Hepatic stellate cell (primary cell): ENCODE measurements around the gene PSMF1.

Source experiments
- DNase-seq: peaks from one replicate; pipeline ENCODE4 v3.0.0; 2011; ENCODE audit warnings: low spot score

The PSMF1 gene, protein sequence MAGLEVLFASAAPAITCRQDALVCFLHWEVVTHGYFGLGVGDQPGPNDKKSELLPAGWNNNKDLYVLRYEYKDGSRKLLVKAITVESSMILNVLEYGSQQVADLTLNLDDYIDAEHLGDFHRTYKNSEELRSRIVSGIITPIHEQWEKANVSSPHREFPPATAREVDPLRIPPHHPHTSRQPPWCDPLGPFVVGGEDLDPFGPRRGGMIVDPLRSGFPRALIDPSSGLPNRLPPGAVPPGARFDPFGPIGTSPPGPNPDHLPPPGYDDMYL

GRCh38 chr20:1118336-1119127, at the start of gene PSMF1:
TSS of gene PSMF1 (plus strand) at chr20:1118602. CDS start at chr20:1118774, 172 bp downstream.
- DNase-seq, result peak; percentile 88

- DNase-seq, result no peak
Observed at GRCh38 chr20:1072258-1072657, 46.1 kb upstream of the PSMF1 start.

DNA sequence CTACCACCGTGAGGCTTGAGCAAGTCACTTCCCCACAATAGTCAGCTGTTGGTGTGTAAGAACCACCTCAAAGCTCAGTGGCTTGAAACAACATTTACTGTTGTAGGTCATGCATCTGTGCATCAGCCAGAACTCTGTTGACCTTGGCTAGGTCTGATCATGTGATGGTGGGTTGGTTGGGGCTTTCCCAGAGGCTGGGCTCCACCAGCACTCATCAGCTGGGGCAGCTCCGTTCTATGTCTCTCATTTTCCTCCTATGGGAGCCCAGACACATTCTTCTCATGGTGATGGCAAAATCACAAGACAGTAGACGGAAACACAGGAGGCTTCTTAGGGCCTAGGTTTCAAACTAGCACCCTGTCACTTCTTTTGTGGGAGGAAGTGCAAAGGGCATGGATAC, 42.8 kb upstream of the PSMF1 start:
- no peak for DNase-seq

GRCh38 chr20:1081891-1082290, 36.5 kb upstream of the PSMF1 start:
- no peak for DNase-seq

GRCh38 chr20:1083431-1084080, 34.8 kb upstream of the PSMF1 start:
- DNase-seq, result no peak

DNA sequence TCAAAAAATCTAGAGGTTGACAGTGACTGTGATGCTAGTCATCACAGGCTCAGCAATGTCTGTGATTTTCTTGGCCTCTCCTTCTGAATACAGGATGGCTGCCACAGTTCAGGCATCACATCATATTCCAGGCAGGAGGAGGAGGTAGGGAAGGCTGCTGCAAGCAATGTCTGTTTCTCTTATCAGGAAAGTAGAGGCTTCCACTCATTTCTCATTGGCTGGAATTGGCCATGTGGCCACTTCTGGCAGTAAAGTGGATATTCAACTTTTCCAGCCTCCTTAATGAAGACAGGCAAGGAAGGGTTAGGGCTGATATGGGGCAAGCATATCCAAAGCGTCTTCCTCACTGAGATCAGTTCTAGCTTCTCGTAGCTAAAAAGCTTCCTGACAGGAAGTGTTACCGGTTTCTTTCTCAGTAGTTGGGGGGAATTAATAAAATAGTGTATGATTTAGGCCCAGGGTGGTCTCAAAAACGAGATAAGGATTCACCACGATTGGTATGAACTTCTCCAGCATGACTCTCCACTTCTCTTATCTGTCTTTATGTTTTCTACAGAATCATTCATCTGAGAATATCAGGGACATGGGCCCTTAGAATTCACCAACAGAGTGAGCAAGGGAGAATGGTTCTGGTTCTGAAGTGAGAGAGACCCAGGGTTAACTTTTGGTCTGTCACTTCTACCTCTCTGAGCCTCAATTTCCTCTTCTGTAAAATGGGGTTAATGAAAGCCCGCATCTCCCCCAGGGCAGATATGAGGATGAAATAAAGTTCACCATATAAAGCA, 32.7 kb upstream of the PSMF1 start:
- DNase-seq, result no peak

DNA sequence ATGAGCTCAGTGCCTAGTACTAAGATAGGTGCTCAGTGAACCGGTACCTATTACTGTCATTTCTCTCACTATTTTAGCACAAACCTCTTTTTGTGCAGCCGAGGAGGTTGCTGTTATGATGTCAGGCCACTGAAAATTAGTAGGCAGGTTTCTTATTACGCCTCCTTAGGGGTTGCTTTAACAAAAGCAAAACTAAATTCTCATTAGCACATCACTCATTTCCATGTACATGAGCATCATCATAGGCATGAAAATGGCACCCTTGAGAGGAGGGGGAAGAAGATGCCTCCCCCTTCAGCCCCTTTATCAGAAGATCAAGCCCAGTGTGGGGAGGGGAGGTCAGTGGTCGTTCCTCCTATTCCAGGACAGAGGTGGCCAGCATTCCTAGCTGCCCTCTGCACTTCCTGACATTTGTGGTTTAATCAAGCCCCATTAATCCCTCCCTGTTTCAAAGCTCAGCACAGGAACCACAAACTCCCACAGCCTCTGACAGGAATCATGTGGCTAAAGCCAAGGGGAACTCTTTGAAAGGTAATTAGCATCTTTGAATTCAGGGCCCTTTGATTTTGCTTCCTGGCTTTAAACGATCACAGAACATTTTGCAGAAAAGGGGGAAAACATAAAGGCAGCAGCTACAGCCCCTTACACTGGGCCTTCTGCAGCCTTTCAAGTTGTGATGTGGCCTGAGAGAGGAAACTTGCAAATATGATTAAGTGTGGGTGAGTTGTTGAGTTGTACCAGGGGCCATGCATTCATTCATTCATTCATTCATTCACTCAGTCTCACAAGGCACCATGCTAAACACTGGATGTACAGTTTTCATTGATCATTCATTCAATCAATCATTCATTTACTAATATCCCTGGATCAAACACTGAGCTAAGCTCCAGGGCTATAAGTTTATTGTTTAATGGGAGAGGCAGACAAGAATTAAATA, 31.9 kb upstream of the PSMF1 start:
- DNase-seq, result no peak

DNA sequence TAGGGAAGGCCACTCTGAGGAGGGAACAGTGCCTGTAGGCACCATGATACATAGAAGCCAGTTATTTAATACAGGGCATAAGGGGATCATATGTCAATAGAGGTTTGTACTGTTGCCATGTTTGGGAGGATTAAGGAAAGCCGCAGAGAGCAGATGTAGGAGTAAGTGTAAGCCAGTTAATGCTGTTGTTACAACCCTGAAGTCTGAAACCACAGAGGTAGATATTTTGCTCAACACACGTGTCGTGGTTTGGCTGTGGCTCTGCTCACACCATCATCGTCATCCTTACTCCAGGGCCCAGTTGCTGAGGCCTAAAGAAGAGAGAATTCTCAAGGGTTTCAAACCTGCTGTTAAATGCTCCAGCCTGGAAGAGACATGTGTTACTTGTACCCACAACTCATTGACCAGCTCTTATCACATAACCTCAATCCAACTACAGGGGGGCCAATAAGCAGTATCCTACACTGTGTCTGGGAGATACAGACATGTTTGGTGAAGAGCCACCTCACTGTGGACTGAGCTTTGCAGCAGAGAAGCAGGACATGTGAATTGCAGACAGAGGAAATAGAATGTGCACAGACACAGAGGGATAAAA, 31.0 kb upstream of the PSMF1 start:
- no peak for DNase-seq

- no peak for DNase-seq
Observed at GRCh38 chr20:1094751-1095150, 23.7 kb upstream of the PSMF1 start.

- no peak for DNase-seq
Observed at GRCh38 chr20:1101533-1101932, 16.9 kb upstream of the PSMF1 start.

- no peak for DNase-seq
Observed at GRCh38 chr20:1102016-1102415, 16.4 kb upstream of the PSMF1 start.

DNA sequence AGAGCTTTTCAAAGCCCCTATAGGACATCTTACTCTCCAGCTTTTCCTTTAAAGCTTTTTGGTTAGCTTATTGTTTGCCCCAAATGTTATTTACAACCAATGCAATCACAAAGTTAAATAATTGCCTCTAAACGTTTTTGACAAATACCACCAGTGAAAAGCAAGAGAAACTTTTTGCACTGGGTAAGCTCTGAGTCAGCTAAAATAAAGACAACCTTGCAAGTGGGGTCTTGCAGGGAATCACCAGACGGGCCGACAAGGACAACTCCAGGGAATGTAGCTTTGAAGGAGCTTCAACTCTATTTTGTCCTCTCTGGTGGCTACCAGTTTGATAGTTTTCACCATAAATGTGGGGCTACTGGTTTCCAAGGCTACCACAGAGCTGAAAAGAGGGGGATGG, 14.7 kb upstream of the PSMF1 start:
- no peak for DNase-seq

GRCh38 chr20:1105599-1106194, 12.7 kb upstream of the PSMF1 start:
- no peak for DNase-seq

DNA sequence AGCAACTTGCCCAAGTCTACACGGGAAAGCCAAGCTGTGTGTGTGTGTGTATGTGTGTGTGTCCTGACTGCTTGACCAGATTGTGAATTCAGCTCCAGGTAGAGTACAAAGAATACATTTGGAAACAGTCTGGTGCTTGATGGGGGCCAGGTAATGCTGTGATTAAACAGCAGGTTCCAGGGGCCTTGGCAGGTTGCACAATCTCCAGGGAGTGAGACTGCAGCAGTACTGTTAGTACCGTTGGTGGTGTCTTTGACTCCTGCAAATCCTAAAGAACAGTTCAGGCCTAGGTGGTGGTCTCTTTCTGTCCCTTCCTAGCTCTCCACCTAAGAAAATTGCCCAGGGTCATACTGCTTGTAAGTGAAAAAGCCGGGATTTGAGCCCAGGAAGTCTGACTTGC, 11.2 kb upstream of the PSMF1 start:
- DNase-seq, result no peak

DNA sequence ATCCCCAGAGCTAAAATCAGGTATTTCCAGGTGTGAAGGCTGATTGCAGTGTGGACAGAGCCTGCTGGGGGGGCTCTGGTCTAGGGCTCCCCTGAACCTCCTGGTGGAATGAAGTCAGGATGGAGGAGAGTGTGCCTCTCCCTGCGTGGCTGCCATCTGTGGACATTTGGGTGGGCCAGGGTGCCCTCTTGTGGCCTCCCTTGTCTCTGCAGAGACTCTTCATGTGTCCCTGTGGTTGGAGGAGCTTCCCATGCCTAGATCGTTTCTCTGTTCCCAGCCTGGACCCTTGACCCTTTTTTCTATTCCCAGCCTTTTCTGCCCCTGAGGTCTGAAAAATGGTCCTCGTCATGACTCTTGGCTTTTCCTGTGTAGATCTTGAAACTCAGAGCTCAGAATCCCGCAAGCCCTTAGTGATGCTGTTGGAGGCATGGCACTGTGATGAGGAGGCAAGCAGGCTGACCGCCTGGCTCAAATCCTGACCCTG, 9.9 kb upstream of the PSMF1 start:
- DNase-seq, result peak; percentile 54

DNA sequence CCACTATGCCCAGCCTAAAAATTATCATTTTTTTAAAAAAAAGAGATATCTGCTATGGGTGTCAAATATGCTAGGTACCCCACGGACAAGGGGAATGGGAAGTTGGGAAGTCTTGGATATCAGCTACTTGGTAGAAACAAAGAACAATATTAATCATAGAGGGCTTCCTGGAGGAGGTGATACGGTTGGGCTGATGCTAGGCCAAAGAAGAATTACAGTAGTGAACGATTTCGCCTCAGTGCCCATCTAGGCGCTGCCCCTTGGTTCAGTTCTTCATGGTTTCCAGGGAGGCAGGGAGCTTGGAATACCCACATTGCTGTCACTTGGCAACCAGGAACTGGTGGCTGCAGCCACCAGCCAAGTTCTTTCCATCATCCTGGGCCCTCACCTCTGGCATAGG, 5.5 kb upstream of the PSMF1 start:
- DNase-seq, result no peak

DNA sequence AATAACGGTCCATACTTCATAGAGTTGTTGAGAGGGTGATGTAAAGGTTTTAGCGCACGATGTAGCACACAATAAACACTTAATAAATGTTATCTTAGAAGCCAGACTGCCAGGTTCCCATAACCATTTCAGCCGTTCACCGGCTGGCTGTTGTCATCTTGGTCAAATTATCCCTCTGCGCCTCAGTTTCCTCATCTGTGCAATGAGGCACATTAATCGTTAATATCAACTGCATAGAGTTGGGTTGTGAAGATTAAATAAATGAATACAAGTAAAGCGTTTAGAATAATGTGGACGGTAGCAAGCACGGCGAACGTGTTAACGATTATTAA, 432 bp upstream of the PSMF1 start:
- DNase-seq, result no peak

DNA sequence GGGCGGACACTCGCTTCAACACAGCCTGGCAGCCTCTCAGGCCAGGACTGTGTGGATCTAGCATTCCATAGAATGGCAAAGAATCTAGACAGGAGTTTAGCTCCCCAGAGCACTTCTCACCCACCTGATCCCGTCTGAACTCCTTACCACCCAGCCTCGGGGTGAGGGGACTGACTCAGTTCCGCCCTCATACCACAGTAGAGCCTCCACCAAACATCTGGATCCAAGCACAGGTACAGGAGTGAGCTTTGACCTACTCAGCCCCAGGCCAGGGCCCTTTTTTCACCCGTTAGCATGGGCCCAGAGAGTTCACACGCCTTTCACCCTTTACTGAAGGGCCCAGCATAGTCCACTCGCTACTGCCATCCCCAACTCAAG, 715 bp downstream of the PSMF1 start:
- no peak for DNase-seq

DNA sequence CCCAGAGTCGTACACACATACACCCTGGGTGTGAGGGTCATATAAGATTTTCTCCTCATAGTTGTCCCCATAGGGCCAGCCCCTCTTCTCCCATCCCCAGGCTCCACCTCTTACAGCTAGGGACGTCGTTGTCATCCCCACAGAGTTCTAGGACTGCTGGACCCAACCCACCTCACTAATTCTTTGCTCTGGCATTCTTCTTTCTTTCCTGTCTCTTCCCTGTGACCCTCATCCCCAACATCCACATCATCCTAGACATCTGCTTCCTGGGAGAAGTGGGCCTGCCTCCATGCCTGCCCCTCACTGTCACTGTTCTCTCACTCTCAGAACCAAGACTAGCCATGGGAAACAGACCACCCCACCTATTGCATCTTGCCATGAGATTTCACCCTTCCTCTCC, 1.1 kb downstream of the PSMF1 start:
- no peak for DNase-seq

- no peak for DNase-seq
Observed at GRCh38 chr20:1121429-1121828, 3.0 kb downstream of the PSMF1 start.
